Osteocyte (in vitro differentiated cells): ENCODE data around the gene LRRC17. TPM values are rescaled to one million over a fixed set of nuclear protein-coding genes. Genes with fewer than 3 reads are reported as not detected.
"Not testable (repeated sequence)": the region's sequence is repeated elsewhere in the genome, so short reads cannot be mapped to it uniquely, and the experiment has no call there.

Experiments used
- DNase-seq: peaks from one replicate; pipeline ENCODE4 v3.0.0; 2021; ENCODE audit warnings: mixed read lengths; ENCODE audit not compliant: unreplicated experiment; ENCODE audit errors: extremely low spot score
- H3K27ac Mint-ChIP-seq: one replicate; pipeline ENCODE4 v1.8.0; 2021; ENCODE audit warnings: mild to moderate bottlenecking, mixed read lengths; ENCODE audit not compliant: unreplicated experiment
- H3K27me3 Mint-ChIP-seq: one replicate; pipeline ENCODE4 v1.8.0; 2021; ENCODE audit warnings: mixed read lengths; ENCODE audit not compliant: unreplicated experiment
- H3K36me3 Mint-ChIP-seq: one replicate; pipeline ENCODE4 v1.8.0; 2021; ENCODE audit warnings: mixed read lengths; ENCODE audit not compliant: unreplicated experiment
- H3K4me1 Mint-ChIP-seq: one replicate; pipeline ENCODE4 v1.8.0; 2021; ENCODE audit warnings: mixed read lengths; ENCODE audit not compliant: unreplicated experiment
- H3K4me3 Mint-ChIP-seq: one replicate; pipeline ENCODE4 v1.8.0; 2021; ENCODE audit warnings: mild to moderate bottlenecking, moderate library complexity, mixed read lengths; ENCODE audit not compliant: unreplicated experiment
- H3K9me3 Mint-ChIP-seq: one replicate; pipeline ENCODE4 v1.8.0; 2021; ENCODE audit warnings: mixed read lengths; ENCODE audit not compliant: unreplicated experiment
- total RNA-seq: library from RNA; stranded (reverse); gene quantifications from 2 replicates; pipeline ENCODE4 v1.2.1, GENCODE V29; 2021
- TF ChIP-seq, protein P1 (sequence below): fragments of 200-600 bp; sonication (generic); IDR thresholded peaks from 2 replicates; pipeline ENCODE4 v1.5.0; 2021; ENCODE audit warnings: antibody characterized with exemption, mild to moderate bottlenecking, moderate library complexity

The LRRC17 gene
- total RNA-seq, 1 donor from 2014 or later: 12.4 TPM

DNA sequence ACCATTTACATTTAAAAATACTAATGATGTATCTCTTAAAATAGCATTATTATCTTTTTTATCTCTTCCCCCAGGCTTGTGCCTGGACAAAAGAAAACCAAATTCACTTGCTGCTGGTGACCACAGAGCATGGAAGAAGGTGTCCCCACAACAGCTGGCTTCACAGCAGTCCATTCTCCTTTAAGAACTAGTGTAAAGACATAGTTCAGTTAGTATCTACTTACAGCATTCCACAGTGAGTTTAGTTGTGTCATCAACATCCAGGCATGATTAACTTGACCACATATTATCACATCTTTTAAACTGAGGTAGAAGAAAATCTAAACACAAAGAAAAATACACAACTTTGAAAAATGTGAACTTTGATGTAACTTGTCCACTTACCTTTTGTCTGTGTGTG lies 55.0 kb downstream of the LRRC17 start:
- Mint-ChIP-seq H3K4me1 (no peaks in the 10 kb centered on the region), H3K9me3 (no peaks in the 10 kb centered on the region), H3K4me3 (no peak overlapping the region), H3K36me3 (no peaks in the 10 kb centered on the region), H3K27ac (no peak overlapping the region), H3K27me3 (no peaks in the 10 kb centered on the region)
- DNase-seq: no peak
- TF ChIP-seq, protein P1, sequence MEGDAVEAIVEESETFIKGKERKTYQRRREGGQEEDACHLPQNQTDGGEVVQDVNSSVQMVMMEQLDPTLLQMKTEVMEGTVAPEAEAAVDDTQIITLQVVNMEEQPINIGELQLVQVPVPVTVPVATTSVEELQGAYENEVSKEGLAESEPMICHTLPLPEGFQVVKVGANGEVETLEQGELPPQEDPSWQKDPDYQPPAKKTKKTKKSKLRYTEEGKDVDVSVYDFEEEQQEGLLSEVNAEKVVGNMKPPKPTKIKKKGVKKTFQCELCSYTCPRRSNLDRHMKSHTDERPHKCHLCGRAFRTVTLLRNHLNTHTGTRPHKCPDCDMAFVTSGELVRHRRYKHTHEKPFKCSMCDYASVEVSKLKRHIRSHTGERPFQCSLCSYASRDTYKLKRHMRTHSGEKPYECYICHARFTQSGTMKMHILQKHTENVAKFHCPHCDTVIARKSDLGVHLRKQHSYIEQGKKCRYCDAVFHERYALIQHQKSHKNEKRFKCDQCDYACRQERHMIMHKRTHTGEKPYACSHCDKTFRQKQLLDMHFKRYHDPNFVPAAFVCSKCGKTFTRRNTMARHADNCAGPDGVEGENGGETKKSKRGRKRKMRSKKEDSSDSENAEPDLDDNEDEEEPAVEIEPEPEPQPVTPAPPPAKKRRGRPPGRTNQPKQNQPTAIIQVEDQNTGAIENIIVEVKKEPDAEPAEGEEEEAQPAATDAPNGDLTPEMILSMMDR: no peak

DNA sequence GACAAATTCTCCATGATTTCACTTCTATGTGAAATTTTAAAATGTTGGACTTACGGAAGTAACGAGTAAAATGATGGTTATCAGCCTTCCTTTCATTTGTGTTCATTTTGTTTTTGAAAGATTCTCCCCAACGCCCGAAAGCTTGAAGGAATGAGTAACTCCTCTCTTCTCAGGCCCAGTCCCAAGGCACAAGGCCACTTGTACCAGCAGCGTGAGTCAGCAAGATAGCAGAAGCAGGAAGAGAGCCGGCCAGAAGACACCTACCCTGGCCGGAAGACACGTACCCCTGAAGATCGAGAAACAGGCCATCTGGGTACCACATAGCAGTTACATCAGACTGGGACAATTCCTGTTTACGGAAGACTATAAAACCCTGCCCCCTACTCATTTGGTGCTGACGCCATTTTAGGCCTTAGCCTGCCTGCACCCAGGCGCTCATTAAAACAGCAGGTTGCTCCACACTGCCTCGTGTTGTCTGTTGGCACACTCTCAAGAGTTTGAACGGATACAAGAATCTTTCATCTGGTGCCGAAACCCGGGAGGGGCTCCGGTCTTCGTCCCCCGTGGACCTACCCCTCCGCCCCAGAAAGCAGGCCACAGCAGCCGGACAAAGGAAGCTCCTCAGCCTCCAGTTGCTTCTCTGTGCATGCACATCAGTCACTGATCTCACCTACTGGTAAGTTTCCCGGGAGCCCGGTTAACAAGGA lies 60.4 kb downstream of the LRRC17 start:
- Mint-ChIP-seq H3K27me3 (no peaks in the 10 kb centered on the region), H3K9me3 (no peaks in the 10 kb centered on the region), H3K36me3 (no peaks in the 10 kb centered on the region), H3K27ac (no peak overlapping the region), H3K4me3 (no peak overlapping the region), H3K4me1 (peaks cover 3% of the 10 kb centered on the region)
- DNase-seq: no peak
- TF ChIP-seq, protein P1: no peak

DNA sequence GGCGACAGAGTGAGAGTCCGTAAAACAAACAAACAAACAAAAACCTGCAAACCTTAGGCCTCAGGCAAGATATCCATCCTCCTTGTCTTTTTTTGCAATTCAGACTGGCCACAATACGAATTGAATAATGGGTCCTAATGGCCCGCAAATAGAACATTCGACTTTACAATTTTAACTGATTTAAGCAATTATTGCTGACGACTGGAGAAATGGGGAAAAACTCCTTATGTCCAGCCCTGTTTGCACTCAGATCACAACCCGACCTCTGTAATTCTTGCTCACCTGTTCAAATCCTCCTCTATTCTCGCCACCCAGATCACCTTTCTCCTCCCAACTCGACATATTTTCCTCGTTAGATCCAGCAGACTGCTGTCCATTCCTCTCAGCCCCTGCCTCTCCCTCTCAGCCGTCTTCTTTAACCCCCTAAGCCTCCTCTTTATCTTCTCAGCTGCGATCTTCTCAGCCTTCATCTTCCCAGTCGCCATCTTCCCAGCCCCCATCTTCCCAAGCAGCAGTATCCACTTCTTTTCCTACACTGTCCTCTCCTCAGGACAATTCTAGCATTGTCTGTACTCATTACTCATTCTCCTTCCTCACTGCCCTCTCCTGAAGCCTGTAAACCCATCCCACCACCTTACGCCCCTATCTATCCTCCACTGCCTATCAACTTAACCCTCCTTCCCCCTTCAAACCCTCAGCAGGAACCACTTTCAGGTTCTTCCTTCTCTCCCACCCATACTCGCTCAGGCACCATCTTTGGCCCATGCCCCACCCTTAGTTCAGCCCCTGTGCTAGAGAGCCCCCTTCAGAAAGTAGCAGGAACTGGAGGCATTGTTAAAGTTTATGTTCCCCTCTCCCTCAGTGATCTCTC lies 61.8 kb downstream of the LRRC17 start:
- Mint-ChIP-seq H3K4me1 (peaks cover 6% of the 10 kb centered on the region), H3K4me3 (no peak overlapping the region), H3K27ac (no peak overlapping the region), H3K27me3 (no peaks in the 10 kb centered on the region), H3K36me3 (no peaks in the 10 kb centered on the region), H3K9me3 (peaks cover 6% of the 10 kb centered on the region)
- TF ChIP-seq, protein P1: peak; percentile 7
- DNase-seq: no peak

DNA sequence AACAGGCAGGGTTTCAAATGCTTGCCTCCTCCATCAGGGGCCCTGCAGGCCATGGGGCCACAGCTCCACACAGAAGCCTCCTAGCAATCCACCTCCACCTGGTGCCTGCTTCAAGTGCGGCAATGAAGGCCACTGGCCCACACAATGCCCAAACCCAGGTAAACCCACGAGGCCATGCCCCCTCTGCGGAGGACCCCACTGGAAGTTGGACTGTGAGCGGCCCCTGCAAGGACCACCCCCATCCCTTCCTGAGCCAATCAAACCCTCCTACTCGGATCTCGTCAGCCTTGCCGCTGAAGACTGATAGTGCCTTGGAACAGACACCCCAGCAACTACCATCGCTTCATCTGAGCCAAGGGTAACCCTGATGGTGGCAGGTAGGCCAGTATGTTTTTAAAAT lies 63.1 kb downstream of the LRRC17 start:
- H3K4me3 Mint-ChIP-seq: no peak overlapping the region
- H3K27ac Mint-ChIP-seq: no peak overlapping the region
- no peak for DNase-seq
- peaks cover 9% of the 10 kb centered on the region for H3K9me3 Mint-ChIP-seq
- no peaks in the 10 kb centered on the region for H3K36me3 Mint-ChIP-seq
- H3K27me3 Mint-ChIP-seq: no peaks in the 10 kb centered on the region
- TF ChIP-seq, protein P1: no peak
- peaks cover 6% of the 10 kb centered on the region for H3K4me1 Mint-ChIP-seq

DNA sequence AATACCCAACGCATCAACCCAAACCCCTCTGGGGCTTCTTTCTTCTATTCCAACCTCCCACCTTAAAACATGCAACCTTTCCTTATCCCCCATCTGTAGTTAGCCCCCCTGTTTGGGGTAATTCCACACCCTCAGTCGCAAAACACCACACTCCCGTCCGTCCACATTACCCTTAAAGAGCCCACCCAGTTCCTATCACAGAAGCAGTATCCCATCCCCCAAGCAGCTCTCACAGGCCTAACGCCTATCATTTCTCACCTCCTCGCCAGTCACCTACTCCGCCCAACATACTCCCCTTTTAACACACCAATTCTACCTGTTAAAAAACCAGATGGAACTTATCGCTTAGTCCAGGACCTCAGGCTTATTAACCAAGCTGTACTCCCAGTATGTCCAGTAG lies 63.7 kb downstream of the LRRC17 start:
- Mint-ChIP-seq H3K4me1 (peaks cover 6% of the 10 kb centered on the region), H3K27ac (no peak overlapping the region), H3K4me3 (no peak overlapping the region), H3K36me3 (no peaks in the 10 kb centered on the region), H3K9me3 (peaks cover 9% of the 10 kb centered on the region), H3K27me3 (no peaks in the 10 kb centered on the region)
- no peak for DNase-seq
- TF ChIP-seq, protein P1: no peak

DNA sequence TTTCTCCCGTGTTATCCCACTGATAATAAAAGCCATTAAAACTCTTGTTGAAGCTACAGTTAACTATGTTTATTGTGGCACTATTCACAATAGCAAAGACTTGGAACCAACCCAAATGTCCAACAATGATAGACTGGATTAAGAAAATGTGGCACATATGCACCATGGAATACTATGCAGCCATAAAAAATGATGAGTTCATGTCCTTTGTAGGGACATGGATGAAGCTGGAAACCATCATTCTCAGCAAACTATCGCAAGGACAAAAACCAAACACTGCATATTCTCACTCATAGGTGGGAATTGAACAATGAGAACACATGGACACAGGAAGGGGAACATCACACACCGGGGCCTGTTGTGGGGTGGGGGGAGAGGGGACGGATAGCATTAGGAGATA lies 64.8 kb downstream of the LRRC17 start:
- not testable (repeated sequence) for H3K4me1 Mint-ChIP-seq, H3K9me3 Mint-ChIP-seq, H3K27ac Mint-ChIP-seq, DNase-seq, H3K4me3 Mint-ChIP-seq, H3K27me3 Mint-ChIP-seq, H3K36me3 Mint-ChIP-seq
